LNCAP (cell line): ENCODE results near the gene NELFCD.

ENCODE experiments used
- TF ChIP-seq, protein P1 (sequence below): fragments of 450-650 bp; IDR thresholded peaks from 2 replicates; pipeline ENCODE4 v1.5.1; 2017; ENCODE audit warnings: mild to moderate bottlenecking

The NELFCD gene

DNA sequence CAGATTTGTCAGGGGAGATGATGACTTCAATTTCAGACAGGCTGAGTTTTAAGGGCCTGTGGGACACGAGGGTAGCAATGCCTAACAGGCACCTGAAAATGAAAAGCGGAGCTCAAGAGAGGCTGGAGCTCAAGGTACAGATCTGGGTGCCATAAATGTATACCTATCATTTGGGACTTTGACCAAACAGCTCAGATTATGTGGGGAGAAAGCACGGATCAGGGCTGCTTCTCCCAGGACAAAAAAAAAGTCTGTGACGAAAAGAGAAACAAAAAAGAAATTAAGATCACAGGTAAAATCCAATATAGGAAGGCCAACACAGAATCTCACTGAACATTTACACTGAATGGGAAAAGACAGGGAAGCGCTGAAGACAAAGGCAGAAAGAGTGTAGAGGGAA is 59.6 kb downstream of the NELFCD start:
- TF ChIP-seq, protein P1, sequence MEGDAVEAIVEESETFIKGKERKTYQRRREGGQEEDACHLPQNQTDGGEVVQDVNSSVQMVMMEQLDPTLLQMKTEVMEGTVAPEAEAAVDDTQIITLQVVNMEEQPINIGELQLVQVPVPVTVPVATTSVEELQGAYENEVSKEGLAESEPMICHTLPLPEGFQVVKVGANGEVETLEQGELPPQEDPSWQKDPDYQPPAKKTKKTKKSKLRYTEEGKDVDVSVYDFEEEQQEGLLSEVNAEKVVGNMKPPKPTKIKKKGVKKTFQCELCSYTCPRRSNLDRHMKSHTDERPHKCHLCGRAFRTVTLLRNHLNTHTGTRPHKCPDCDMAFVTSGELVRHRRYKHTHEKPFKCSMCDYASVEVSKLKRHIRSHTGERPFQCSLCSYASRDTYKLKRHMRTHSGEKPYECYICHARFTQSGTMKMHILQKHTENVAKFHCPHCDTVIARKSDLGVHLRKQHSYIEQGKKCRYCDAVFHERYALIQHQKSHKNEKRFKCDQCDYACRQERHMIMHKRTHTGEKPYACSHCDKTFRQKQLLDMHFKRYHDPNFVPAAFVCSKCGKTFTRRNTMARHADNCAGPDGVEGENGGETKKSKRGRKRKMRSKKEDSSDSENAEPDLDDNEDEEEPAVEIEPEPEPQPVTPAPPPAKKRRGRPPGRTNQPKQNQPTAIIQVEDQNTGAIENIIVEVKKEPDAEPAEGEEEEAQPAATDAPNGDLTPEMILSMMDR = no peak

GRCh38 chr20:59042151-59042795 is 61.2 kb downstream of the NELFCD start, which contains the start of gene PRELID3B:
Gene PRELID3B (minus strand): TSS chr20:59042786. CDS start chr20:59042730, 56 bp downstream.
- TF ChIP-seq, protein P1 = no peak

DNA sequence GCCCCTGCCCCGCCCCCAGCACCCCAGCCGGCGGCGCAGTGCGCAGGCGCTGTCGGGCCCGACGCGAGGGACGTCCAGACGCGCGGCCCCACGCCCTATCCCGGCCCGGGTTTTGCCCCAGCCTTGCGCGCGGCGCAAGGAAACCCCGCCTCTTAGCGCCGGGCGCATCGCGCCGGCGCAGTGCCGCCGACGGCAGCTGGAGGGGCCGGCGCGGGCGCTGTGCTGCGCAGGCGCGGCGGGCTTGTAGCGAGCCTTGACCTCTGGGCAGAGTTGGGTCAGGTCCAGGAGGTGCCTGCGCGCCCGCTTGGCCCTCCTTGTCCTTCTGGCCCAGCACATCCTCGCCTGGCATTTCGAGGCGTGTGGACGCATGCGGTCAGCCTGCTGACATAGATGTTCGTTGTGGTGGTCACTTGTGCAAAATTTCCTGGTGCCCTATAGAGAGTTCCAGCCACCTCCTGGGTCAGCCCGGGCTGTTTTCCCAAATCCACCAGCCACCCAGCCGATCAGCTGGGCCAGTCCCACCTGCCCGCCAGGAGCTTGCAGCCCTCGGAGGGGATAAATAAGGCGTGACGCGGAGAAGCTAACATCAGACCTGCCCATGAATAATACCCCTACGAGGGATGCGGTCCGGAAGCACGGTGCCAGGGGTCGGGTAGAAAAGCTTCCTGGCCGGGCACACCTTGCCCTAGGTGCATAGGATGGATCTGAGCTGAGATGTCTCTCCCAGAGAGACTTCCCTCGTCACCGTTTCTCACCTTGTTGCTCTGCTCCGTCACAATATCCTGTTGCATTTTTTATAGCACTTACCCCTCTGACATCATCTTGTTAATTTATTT is 62.0 kb downstream of the NELFCD start:
- TF ChIP-seq, protein P1 = no peak

DNA sequence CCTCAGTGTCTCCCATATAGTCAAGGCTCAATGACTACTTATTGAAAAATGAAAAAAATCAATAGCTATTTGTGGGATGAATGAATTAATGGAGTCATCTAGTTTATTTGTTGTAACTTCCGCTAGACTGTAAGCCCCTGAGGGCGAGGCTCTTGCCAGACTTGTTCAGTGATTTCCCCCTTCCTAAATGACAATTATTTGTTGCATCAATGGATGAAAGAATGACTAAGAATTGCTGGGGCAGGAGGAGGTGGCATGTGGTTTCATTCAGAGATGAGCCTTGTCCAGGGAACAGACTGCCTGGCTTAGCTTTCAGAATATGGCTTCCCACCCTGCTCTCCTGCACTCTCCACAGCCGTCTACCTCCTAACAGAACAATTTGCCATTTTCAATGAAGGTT is 62.6 kb downstream of the NELFCD start:
- TF ChIP-seq, protein P1 = no peak

- TF ChIP-seq, protein P1 = no peak
Measured at GRCh38 chr20:59044295-59044694, 63.2 kb downstream of the NELFCD start.
